B cell (primary cell): ENCODE measurements around the gene NRAP. TPM values are rescaled to one million over a fixed set of nuclear protein-coding genes. Genes with fewer than 3 reads are reported as not detected.

ENCODE experiments used
- ATAC-seq: fragments of 200-7000 bp; cut with Tn5 transposase; one replicate; pipeline ENCODE4 v1.10.0; 2021; ENCODE audit warnings: low read depth, mild to moderate bottlenecking, moderate number of reproducible peaks, moderate library complexity
- CTCF ChIA-PET: fragments of 350-600 bp; sonication (Branson Sonifier 250); formaldehyde crosslinking; loops from one replicate; lab custom pipeline; 2021; ENCODE audit warnings: antibody characterized with exemption, inconsistent platforms; lab: Charles Lee
- POLR2A ChIA-PET: fragments of 350-600 bp; sonication (Branson Sonifier 250); formaldehyde crosslinking; loops from one replicate; lab custom pipeline; 2021; ENCODE audit warnings: antibody characterized with exemption; lab: Charles Lee
- DNase-seq: peaks from one replicate; pipeline ENCODE4 v3.0.0; 2013
- H2AFZ ChIP-seq: 2 replicates; pipeline ENCODE4 v1.6.1; 2012; ENCODE audit warnings: mild to moderate bottlenecking, low read depth, low read length; ENCODE audit not compliant: insufficient read depth, poor library complexity, severe bottlenecking
- H3K27ac ChIP-seq, 2 donors: 1 replicate in 1 of 2; 2 replicates in 1 of 2; pipeline ENCODE4 v1.5.1; 2012 to 2013; ENCODE audit warnings: low read length in 2 of 2, mild to moderate bottlenecking in 2 of 2, moderate library complexity in 1 of 2
- H3K27me3 ChIP-seq, 4 experiments: fragments of 200-600 bp in 1 of 4; sonication (generic) in 1 of 4; replicated peaks in 1 of 4; 1 replicate in 2 of 4; 2 replicates in 2 of 4; pipeline versions ENCODE4 v1.6.1 to v1.7.0; 2013 to 2016; ENCODE audit warnings: low read length in 3 of 4, mild to moderate bottlenecking in 2 of 4, mixed read lengths in 1 of 4, moderate library complexity in 1 of 4; ENCODE audit not compliant: insufficient read depth in 4 of 4, control insufficient read depth in 3 of 4; ENCODE audit errors: control extremely low read depth in 1 of 4
- H3K36me3 ChIP-seq, 2 experiments: replicated peaks in 1 of 2; 1 replicate in 1 of 2; 2 replicates in 1 of 2; pipeline versions ENCODE4 v1.6.1 to v1.7.1; 2013; ENCODE audit warnings: low read length in 1 of 2; ENCODE audit not compliant: insufficient read depth in 2 of 2, control insufficient read depth in 1 of 2; ENCODE audit errors: control extremely low read depth in 1 of 2, extremely low read depth in 1 of 2
- H3K4me1 ChIP-seq, 2 donors: fragments of 200-600 bp in 1 of 2; sonication (generic) in 1 of 2; 1 replicate in 1 of 2; 2 replicates in 1 of 2; pipeline versions ENCODE4 v1.5.1 to v1.6.1; 2013 to 2017; ENCODE audit warnings: low read length in 2 of 2; ENCODE audit not compliant: control insufficient read depth in 2 of 2, insufficient read depth in 2 of 2
- H3K4me2 ChIP-seq: replicated peaks from 2 replicates; pipeline ENCODE3; 2012; ENCODE audit warnings: mild to moderate bottlenecking, low read depth, low read length; ENCODE audit not compliant: poor library complexity, severe bottlenecking
- H3K4me3 ChIP-seq, 5 experiments: fragments of 200-600 bp in 1 of 5; sonication (generic) in 1 of 5; 1 replicate in 3 of 5; 2 replicates in 2 of 5; pipeline versions ENCODE4 v1.5.1 to v1.7.0; 2011 to 2016; ENCODE audit warnings: low read length in 4 of 5, mild to moderate bottlenecking in 4 of 5, low read depth in 2 of 5, control low read depth in 1 of 5, moderate library complexity in 1 of 5; ENCODE audit not compliant: insufficient read depth in 1 of 5; ENCODE audit errors: control extremely low read depth in 1 of 5, extremely low read depth in 1 of 5
- H3K79me2 ChIP-seq: fragments of 200-600 bp; sonication (generic); one replicate; pipeline ENCODE4 v1.6.0; 2016; ENCODE audit warnings: low read length; ENCODE audit not compliant: control insufficient read depth, insufficient read depth
- H3K9ac ChIP-seq: fragments of 200-600 bp; sonication (generic); 2 replicates; pipeline ENCODE4 v1.6.1; 2017; ENCODE audit warnings: mild to moderate bottlenecking, low read length, moderate library complexity
- H3K9me3 ChIP-seq, 3 donors: one replicate each; pipeline versions ENCODE4 v1.6.1 to v1.7.1; 2013; ENCODE audit warnings: low read length in 2 of 3; ENCODE audit not compliant: control insufficient read depth in 2 of 3, insufficient read depth in 1 of 3; ENCODE audit errors: control extremely low read depth in 1 of 3
- H4K20me1 ChIP-seq: 2 replicates; pipeline ENCODE4 v1.6.0; 2012; ENCODE audit warnings: mild to moderate bottlenecking, low read length; ENCODE audit not compliant: insufficient read depth, control insufficient read depth, poor library complexity, severe bottlenecking
- H3K27ac Mint-ChIP-seq: one replicate; pipeline ENCODE4 v1.8.0; 2021; ENCODE audit warnings: mixed read lengths
- H3K27me3 Mint-ChIP-seq: one replicate; pipeline ENCODE4 v1.8.0; 2021; ENCODE audit warnings: mixed read lengths
- H3K4me1 Mint-ChIP-seq: one replicate; pipeline ENCODE4 v1.8.0; 2021; ENCODE audit warnings: mixed read lengths
- H3K4me3 Mint-ChIP-seq: one replicate; pipeline ENCODE4 v1.8.0; 2021; ENCODE audit warnings: mixed read lengths
- H3K9me3 Mint-ChIP-seq: one replicate; pipeline ENCODE4 v1.8.0; 2022; ENCODE audit warnings: mixed read lengths; ENCODE audit not compliant: insufficient read depth
- CTCF ChIP-seq: fragments of 200-600 bp; IDR thresholded peaks from one replicate; pipeline ENCODE4 v1.8.0; 2022; ENCODE audit warnings: antibody characterized with exemption, mild to moderate bottlenecking
- EZH2 ChIP-seq: IDR thresholded peaks from 2 replicates; pipeline ENCODE4 v1.6.1; 2012; ENCODE audit warnings: borderline replicate concordance, low read depth, mild to moderate bottlenecking, moderate library complexity, low read length; ENCODE audit not compliant: insufficient read depth, poor library complexity, severe bottlenecking
- WGBS: methylation state at CpG from one replicate; pipeline ENCODE4 v1.1.5; 2013; ENCODE audit warnings: missing lambda C conversion rate; ENCODE audit not compliant: insufficient coverage; 5-methylcytosine and 5-hydroxymethylcytosine counted together
- intact Hi-C: fragments of 100-400 bp; cut with micrococcal nuclease; formaldehyde crosslinking; loops from one replicate; pipeline ENCODE4 v1.10.0; 2022
- polyA plus RNA-seq: library from polyadenylated mRNA; depleted of rRNA; stranded (reverse); fragments of >200 nt; gene quantifications from 2 replicates; pipeline ENCODE4 v1.2.3, GENCODE V29; 2012
- total RNA-seq, 2 donors: library from RNA; stranded (reverse); fragments of 120-200 nt in 1 of 2; gene quantifications; 1 replicate in 1 of 2; 2 replicates in 1 of 2; pipeline versions ENCODE4 v1.2.3 to v1.2.4, GENCODE V29; 2013 to 2022

NRAP gene
- total and polyA plus RNA-seq, 2 donors (not counting 1 experiment from before 2014, with no cell fraction given), result not detected

DNA sequence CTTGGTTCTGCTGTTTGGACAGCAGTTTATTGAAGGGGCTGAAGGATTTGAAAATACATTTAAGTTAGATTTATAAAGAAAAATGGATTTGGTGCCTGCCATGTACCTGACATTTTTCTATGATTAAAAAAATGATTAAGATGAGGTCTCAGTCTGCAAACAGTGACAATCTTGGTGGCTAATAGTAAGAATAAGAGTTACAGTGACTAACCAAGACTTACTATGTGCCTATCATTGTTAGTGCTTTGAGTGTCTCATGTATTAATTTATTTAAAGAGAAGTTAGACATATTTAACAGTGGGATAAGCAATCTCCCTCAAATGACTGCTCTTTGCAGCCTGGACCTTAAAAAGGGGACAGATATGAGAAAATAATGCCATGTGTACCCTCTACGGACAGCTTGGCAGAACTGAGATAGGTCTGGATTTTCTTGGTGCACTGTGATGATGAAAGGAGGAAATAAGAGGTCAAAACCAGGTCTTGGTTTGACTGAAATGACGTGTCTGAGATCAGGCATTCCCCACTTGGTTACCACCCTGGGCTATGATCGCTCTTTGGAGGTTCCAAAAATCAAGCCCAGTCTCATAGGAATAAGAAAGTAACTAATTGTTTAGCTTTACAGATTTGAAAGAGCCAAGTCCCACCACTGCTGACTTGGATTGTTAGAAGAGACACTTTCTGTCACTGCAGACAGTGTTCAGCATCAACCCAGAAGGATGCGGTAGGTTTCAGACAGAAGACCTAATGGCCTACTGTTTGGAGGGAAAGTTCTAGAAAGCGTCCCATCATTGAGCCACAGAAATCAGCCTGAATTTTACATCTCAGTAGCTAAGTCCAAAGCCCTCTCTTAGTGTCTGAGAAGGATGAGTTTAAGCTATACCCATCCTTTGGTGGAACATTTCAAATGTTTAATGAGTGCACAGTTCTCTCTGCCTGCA is 18.0 kb upstream of the NRAP start:
- intact Hi-C loops, result loop anchor here (2.0 to 10.0 kb wide), 3 partner anchors 343 to 813 kb away; partner anchors contain the start of gene CCDC186
- ATAC-seq, result peak; percentile 6
- H3K79me2 ChIP-seq, result peaks cover 68% of the 10 kb centered on the region
- no peaks in the 10 kb centered on the region for H3K27me3 ChIP-seq
- peaks cover 4% of the 10 kb centered on the region for H4K20me1 ChIP-seq
- TF ChIP-seq EZH2 (no peak), CTCF (no peak)
- WGBS, result 49% methylated on average over 3 of the region's 5 CpGs
- peak overlapping the region; percentile 85 to 91 for H3K27ac ChIP-seq
- CTCF ChIA-PET, result interaction anchor here (0.7 to 1.4 kb wide), 3 partner anchors 421 to 623 kb away, joined by 3 read pairs; partner anchors contain the start of gene CCDC186
- peak overlapping the region; percentile 94 for H3K4me2 ChIP-seq
- H3K4me3 Mint-ChIP-seq, result peak overlapping the region; percentile 99
- H3K4me1 Mint-ChIP-seq, result peaks cover 59% of the 10 kb centered on the region
- H3K4me1 ChIP-seq, result peaks cover 30 to 31% of the 10 kb centered on the region in 2 donors
- H3K27ac Mint-ChIP-seq, result peak overlapping the region; percentile 99
- peak; percentile 58 for DNase-seq
- H3K36me3 ChIP-seq, result no peaks in the 10 kb centered on the region
- no peak overlapping the region for H3K4me3 ChIP-seq
- peaks cover 0 to 10% (median 3%) of the 10 kb centered on the region in 3 donors for H3K9me3 ChIP-seq
- H3K27me3 Mint-ChIP-seq, result no peaks in the 10 kb centered on the region
- POLR2A ChIA-PET, result no interaction called here
- H3K9me3 Mint-ChIP-seq, result peaks cover 14% of the 10 kb centered on the region
- H3K9ac ChIP-seq, result peak overlapping the region; percentile 91
- peak overlapping the region; percentile 31 for H2AFZ ChIP-seq
